HL-60 (cell line): Measurements from ENCODE around the gene PPM1F.

Source experiments
- DNase-seq, 2 experiments: peaks; one replicate each; pipeline ENCODE4 v3.0.0-alpha.2; 2010 to 2020; ENCODE audit warnings: low read depth in 1 of 2, low spot score in 1 of 2
- H3K27ac ChIP-seq: fragments of 250-450 bp; sonication (Bioruptor Pico); replicated peaks from 2 replicates; pipeline ENCODE4 v1.5.1; 2020; ENCODE audit warnings: mild to moderate bottlenecking, moderate library complexity
- H3K27me3 ChIP-seq: fragments of 250-450 bp; sonication (Bioruptor Pico); 2 replicates; pipeline ENCODE4 v1.5.1; 2021; ENCODE audit warnings: mild to moderate bottlenecking, moderate library complexity; ENCODE audit not compliant: insufficient read depth, poor library complexity, severe bottlenecking
- H3K4me3 ChIP-seq: replicated peaks from 2 replicates; pipeline ENCODE4 v1.5.1; 2011; ENCODE audit warnings: mild to moderate bottlenecking, control low read depth, low read length; ENCODE audit not compliant: insufficient read depth
- GABPA ChIP-seq: IDR thresholded peaks from 2 replicates; pipeline ENCODE4 v1.6.1; 2012; ENCODE audit warnings: low read depth
- POLR2AphosphoS5 ChIP-seq: IDR thresholded peaks from 2 replicates; pipeline ENCODE4 v1.6.1; 2012; ENCODE audit warnings: low read depth
- SPI1 ChIP-seq: IDR thresholded peaks from 2 replicates; pipeline ENCODE4 v1.6.1; 2012; ENCODE audit warnings: low read depth, mild to moderate bottlenecking, borderline replicate concordance
- TF ChIP-seq, protein P1 (sequence below): IDR thresholded peaks from one replicate; pipeline ENCODE4 v1.5.1; 2011; ENCODE audit warnings: low read length, control low read depth, inconsistent platforms; ENCODE audit not compliant: insufficient read depth
- TF ChIP-seq, protein P2 (sequence below): IDR thresholded peaks from 2 replicates; pipeline ENCODE4 v1.6.1; 2012; ENCODE audit warnings: low read depth; ENCODE audit not compliant: insufficient replicate concordance

Gene PPM1F

DNA sequence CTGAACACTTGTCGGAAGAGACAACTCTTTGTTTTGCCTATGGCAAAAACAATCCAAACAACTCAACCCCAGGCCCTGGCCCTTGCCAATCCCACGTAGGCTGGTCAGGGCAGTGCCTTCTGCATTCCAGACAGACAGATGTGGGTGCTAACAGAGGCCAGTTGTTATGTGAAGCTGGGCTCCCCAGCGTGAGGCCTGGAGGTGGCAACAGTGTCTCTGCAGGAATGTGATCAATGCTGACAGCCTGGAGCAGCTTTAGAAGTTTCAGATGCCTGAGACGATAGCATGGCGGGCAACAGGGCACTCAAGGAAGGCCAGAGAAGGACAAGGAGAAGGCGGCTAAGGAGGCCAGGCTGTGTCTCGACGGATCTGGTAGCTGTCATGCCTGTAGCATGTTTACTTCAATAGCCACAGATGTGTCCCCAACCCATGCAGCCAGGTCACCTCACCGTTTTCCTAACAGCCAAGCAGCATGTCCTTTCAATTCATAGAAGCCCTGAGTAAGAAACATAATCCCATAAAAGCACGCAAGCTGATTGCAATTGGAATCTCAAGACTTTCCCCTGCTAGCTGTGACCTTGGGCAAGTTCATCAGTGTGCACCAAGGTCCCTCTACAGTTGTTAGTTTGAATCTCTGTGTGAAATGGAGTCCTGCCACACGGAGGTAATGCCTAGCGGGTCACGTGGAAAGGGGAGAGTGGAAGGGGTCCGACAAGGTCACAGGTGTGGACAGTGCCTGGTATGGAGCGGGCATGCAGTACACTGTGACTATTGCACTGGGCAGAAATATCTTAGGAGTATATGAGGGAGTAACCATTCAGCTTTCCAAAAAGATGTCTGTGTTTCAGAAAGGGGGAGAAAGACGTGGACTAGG lies 14.2 kb upstream of the PPM1F start:
- no peaks in the 10 kb centered on the region for H3K27me3 ChIP-seq
- TF ChIP-seq POLR2AphosphoS5 (no peak), GABPA (no peak), SPI1 (no peak)
- TF ChIP-seq, protein P1, sequence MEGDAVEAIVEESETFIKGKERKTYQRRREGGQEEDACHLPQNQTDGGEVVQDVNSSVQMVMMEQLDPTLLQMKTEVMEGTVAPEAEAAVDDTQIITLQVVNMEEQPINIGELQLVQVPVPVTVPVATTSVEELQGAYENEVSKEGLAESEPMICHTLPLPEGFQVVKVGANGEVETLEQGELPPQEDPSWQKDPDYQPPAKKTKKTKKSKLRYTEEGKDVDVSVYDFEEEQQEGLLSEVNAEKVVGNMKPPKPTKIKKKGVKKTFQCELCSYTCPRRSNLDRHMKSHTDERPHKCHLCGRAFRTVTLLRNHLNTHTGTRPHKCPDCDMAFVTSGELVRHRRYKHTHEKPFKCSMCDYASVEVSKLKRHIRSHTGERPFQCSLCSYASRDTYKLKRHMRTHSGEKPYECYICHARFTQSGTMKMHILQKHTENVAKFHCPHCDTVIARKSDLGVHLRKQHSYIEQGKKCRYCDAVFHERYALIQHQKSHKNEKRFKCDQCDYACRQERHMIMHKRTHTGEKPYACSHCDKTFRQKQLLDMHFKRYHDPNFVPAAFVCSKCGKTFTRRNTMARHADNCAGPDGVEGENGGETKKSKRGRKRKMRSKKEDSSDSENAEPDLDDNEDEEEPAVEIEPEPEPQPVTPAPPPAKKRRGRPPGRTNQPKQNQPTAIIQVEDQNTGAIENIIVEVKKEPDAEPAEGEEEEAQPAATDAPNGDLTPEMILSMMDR: no peak
- TF ChIP-seq, protein P2, sequence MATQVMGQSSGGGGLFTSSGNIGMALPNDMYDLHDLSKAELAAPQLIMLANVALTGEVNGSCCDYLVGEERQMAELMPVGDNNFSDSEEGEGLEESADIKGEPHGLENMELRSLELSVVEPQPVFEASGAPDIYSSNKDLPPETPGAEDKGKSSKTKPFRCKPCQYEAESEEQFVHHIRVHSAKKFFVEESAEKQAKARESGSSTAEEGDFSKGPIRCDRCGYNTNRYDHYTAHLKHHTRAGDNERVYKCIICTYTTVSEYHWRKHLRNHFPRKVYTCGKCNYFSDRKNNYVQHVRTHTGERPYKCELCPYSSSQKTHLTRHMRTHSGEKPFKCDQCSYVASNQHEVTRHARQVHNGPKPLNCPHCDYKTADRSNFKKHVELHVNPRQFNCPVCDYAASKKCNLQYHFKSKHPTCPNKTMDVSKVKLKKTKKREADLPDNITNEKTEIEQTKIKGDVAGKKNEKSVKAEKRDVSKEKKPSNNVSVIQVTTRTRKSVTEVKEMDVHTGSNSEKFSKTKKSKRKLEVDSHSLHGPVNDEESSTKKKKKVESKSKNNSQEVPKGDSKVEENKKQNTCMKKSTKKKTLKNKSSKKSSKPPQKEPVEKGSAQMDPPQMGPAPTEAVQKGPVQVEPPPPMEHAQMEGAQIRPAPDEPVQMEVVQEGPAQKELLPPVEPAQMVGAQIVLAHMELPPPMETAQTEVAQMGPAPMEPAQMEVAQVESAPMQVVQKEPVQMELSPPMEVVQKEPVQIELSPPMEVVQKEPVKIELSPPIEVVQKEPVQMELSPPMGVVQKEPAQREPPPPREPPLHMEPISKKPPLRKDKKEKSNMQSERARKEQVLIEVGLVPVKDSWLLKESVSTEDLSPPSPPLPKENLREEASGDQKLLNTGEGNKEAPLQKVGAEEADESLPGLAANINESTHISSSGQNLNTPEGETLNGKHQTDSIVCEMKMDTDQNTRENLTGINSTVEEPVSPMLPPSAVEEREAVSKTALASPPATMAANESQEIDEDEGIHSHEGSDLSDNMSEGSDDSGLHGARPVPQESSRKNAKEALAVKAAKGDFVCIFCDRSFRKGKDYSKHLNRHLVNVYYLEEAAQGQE: no peak
- no peak overlapping the region for H3K27ac ChIP-seq

GRCh38 chr22:21965762-21966288 lies 13.2 kb upstream of the PPM1F start:
- TF ChIP-seq, protein P2: no peak
- TF ChIP-seq, protein P1: no peak
- TF ChIP-seq GABPA: no peak
- TF ChIP-seq SPI1: no peak
- H3K27me3 ChIP-seq: no peaks in the 10 kb centered on the region
- no peak overlapping the region for H3K27ac ChIP-seq
- DNase-seq: no peak
- H3K4me3 ChIP-seq: no peak overlapping the region

More for the DNA sequence above, 14.2 kb upstream of the PPM1F start:
- DNase-seq: no peak
- no peak overlapping the region for H3K4me3 ChIP-seq

GRCh38 chr22:21964918-21965484 lies 12.4 kb upstream of the PPM1F start:
- H3K4me3 ChIP-seq: no peak overlapping the region
- DNase-seq: no peak
- no peaks in the 10 kb centered on the region for H3K27me3 ChIP-seq
- TF ChIP-seq, protein P2: no peak
- no peak for TF ChIP-seq GABPA
- no peak for TF ChIP-seq SPI1
- TF ChIP-seq POLR2AphosphoS5: no peak
- TF ChIP-seq, protein P1: no peak
- no peak overlapping the region for H3K27ac ChIP-seq
